ENCODE data around the gene PARM1.

PARM1 gene

DNA sequence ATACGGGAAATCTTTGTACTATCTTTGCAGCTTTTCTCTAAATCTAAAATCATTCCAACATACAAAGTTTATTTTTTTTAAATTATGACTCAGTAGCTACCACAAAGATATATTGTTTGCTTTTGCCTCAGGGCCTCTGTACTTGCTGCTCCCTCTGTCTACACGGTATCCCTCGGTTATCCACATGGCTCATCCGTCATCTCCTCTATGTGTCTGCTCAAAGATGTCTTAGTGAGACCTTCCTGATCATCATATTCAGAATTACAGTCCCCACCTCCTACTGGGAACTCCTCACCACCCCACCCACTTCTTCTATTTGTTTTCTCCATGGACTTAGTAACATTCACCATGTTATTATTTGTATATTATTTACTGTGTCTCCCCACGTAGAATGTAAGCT, 107.8 kb downstream of the PARM1 start:
- DNase-seq (ENCODE audit: extremely low read depth, insufficient read length) = no peak
- no peak for TF ChIP-seq CTCF (IDR thresholded peaks at IDR 0.05; ENCODE audit: insufficient read depth, low read length, poor library complexity, severe bottlenecking)
- H3K4me3 ChIP-seq (replicated peaks; ENCODE audit: low read depth, low read length) = no peak overlapping the region
- no peaks in the 10 kb centered on the region for H3K36me3 ChIP-seq (ENCODE audit: control insufficient read depth, insufficient read depth, low read length)
- no peaks in the 10 kb centered on the region for H3K27me3 ChIP-seq (replicated peaks; ENCODE audit: control insufficient read depth, insufficient read depth, low read length)

DNA sequence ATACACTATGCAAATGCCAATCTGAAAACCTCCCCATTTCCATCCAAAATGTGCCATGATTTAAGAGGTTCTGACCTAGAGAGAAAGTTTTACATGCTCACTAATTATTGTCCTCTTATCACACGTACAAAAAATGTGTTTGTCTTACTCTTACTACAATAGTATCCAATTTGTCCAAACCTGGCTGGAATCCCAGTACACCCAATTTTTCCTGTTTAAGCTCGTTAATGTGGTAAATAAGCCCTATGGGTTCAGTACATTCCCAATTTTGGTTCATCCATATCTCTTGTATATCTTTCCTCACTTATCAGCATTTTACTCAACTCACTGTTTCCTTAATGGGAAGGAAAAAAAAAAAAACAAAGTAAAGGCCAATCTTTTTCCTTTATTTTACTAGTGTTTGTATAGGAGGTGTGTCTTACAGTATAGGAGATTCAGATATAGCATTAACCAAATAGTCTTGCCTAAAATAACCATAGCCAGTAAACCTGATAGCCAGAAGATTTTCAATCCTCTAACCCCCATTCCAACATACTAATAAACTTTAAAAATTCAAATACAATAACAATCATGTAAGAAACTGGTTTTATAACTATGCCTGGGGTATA, 109.8 kb downstream of the PARM1 start:
- no peak for TF ChIP-seq CTCF (IDR thresholded peaks at IDR 0.05; ENCODE audit: insufficient read depth, low read length, poor library complexity, severe bottlenecking)
- no peaks in the 10 kb centered on the region for H3K27me3 ChIP-seq (replicated peaks; ENCODE audit: control insufficient read depth, insufficient read depth, low read length)
- DNase-seq (ENCODE audit: extremely low read depth, insufficient read length) = no peak
- no peak overlapping the region for H3K4me3 ChIP-seq (replicated peaks; ENCODE audit: low read depth, low read length)
- H3K36me3 ChIP-seq (ENCODE audit: control insufficient read depth, insufficient read depth, low read length) = no peaks in the 10 kb centered on the region; the same call in 1 of the 2 replicates

GRCh38 chr4:75046226-75046625, 113.3 kb downstream of the PARM1 start:
- no peak overlapping the region for H3K4me3 ChIP-seq (replicated peaks; ENCODE audit: low read depth, low read length)
- TF ChIP-seq CTCF (IDR thresholded peaks at IDR 0.05; ENCODE audit: insufficient read depth, low read length, poor library complexity, severe bottlenecking) = no peak
- no peaks in the 10 kb centered on the region; the same call in none of the 2 replicates for H3K36me3 ChIP-seq (ENCODE audit: control insufficient read depth, insufficient read depth, low read length)
- H3K27me3 ChIP-seq (replicated peaks; ENCODE audit: control insufficient read depth, insufficient read depth, low read length) = no peaks in the 10 kb centered on the region
- DNase-seq (ENCODE audit: extremely low read depth, insufficient read length) = no peak

DNA sequence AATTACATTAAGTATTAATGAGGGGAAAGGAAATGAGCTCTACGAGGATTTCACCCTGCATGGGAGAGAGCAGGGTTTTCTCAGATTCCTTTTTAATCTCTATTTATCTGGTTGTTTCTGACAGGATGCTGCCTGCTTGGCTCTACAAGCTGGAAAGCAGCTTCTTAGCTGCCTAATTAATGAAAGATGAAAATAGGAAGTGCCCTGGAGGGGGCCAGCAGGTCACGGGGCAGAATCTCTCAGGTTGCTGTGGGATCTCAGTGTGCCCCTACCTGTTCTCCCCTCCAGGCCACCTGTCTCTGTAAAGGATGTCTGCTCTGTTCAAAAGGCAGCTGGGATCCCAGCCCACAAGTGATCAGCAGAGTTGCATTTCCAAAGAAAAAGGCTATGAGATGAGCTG, 113.7 kb downstream of the PARM1 start:
- Histone ChIP-seq H3K36me3 (ENCODE audit: control insufficient read depth, insufficient read depth, low read length) (no peaks in the 10 kb centered on the region; the same call in none of the 2 replicates), H3K27me3 (replicated peaks; ENCODE audit: control insufficient read depth, insufficient read depth, low read length) (no peaks in the 10 kb centered on the region), H3K4me3 (replicated peaks; ENCODE audit: low read depth, low read length) (no peak overlapping the region)
- DNase-seq (ENCODE audit: extremely low read depth, insufficient read length) = no peak
- no peak for TF ChIP-seq CTCF (IDR thresholded peaks at IDR 0.05; ENCODE audit: insufficient read depth, low read length, poor library complexity, severe bottlenecking)

GRCh38 chr4:75048208-75048879, 115.4 kb downstream of the PARM1 start:
- TF ChIP-seq CTCF (IDR thresholded peaks at IDR 0.05; ENCODE audit: insufficient read depth, low read length, poor library complexity, severe bottlenecking) = no peak
- DNase-seq (ENCODE audit: extremely low read depth, insufficient read length) = no peak
- H3K4me3 ChIP-seq (replicated peaks; ENCODE audit: low read depth, low read length) = no peak overlapping the region
- no peaks in the 10 kb centered on the region; the same call in none of the 2 replicates for H3K36me3 ChIP-seq (ENCODE audit: control insufficient read depth, insufficient read depth, low read length)
- no peaks in the 10 kb centered on the region for H3K27me3 ChIP-seq (replicated peaks; ENCODE audit: control insufficient read depth, insufficient read depth, low read length)
